Esophagus squamous epithelium (tissue), 5 donors: ENCODE measurements around the gene OR6J1. TPM values are rescaled to one million over a fixed set of nuclear protein-coding genes. Genes with fewer than 3 reads are reported as not detected.

Source experiments
- DNase-seq: peaks from one replicate; lab custom pipeline; 2025; lab: John Stamatoyannopoulos, UW
- H3K27ac ChIP-seq, 4 donors: fragments of 200-600 bp; sonication (generic); one replicate each; pipeline ENCODE4 v1.5.1; 2016 to 2019; ENCODE audit warnings: mild to moderate bottlenecking in 1 of 4
- H3K27me3 ChIP-seq, 4 donors: fragments of 200-600 bp; sonication (generic); 1 replicate in 3 of 4; 2 replicates in 1 of 4; pipeline versions ENCODE4 v1.5.1 to v1.6.0; 2017 to 2021; ENCODE audit warnings: antibody characterized with exemption in 1 of 4
- H3K36me3 ChIP-seq, 3 donors: fragments of 200-600 bp; sonication (generic); one replicate each; pipeline ENCODE4 v1.5.1; 2016 to 2019
- H3K4me1 ChIP-seq, 3 donors: fragments of 200-600 bp; sonication (generic); one replicate each; pipeline ENCODE4 v1.5.1; 2017 to 2019
- H3K4me3 ChIP-seq, 4 donors: fragments of 200-600 bp; sonication (generic); 1 replicate in 3 of 4; 2 replicates in 1 of 4; pipeline ENCODE4 v1.5.1; 2016 to 2019; ENCODE audit warnings: mild to moderate bottlenecking in 2 of 4, moderate library complexity in 1 of 4
- H3K9me3 ChIP-seq, 3 donors: fragments of 200-600 bp; sonication (generic); one replicate each; pipeline ENCODE4 v1.5.1; 2016 to 2019
- POLR2A ChIP-seq, 4 donors: fragments of 450-650 bp; IDR thresholded peaks; one replicate each; pipeline ENCODE4 v1.6.1; 2017; ENCODE audit warnings: antibody characterized with exemption in 4 of 4, mild to moderate bottlenecking in 4 of 4, moderate library complexity in 3 of 4
- WGBS, 2 donors: methylation state at CpG; one replicate each; pipeline ENCODE4 v1.1.5; 2018; 5-methylcytosine and 5-hydroxymethylcytosine counted together
- intact Hi-C: fragments of 100-400 bp; cut with DNase I; formaldehyde crosslinking; loops from one replicate; pipeline ENCODE4 v1.15.0; 2022
- total RNA-seq, 4 donors: library from RNA; depleted of rRNA; stranded (reverse); fragments of >200 nt; gene quantifications; one replicate each; pipeline ENCODE4 v1.1.0, GENCODE V29; 2016
- TF ChIP-seq, protein P1 (sequence below), 6 experiments: fragments of 450-650 bp in 4 of 6; fragments of 200-600 bp in 2 of 6; sonication (generic) in 2 of 6; IDR thresholded peaks; one replicate each; pipeline ENCODE4 v1.5.1; 2016 to 2019; ENCODE audit warnings: antibody characterized with exemption in 6 of 6, mild to moderate bottlenecking in 4 of 6, moderate library complexity in 4 of 6
- donor health status: DM: yes; HTN: yes; CAD: no.

OR6J1 gene
- total RNA-seq, 4 donors from 2014 or later = not detected

DNA sequence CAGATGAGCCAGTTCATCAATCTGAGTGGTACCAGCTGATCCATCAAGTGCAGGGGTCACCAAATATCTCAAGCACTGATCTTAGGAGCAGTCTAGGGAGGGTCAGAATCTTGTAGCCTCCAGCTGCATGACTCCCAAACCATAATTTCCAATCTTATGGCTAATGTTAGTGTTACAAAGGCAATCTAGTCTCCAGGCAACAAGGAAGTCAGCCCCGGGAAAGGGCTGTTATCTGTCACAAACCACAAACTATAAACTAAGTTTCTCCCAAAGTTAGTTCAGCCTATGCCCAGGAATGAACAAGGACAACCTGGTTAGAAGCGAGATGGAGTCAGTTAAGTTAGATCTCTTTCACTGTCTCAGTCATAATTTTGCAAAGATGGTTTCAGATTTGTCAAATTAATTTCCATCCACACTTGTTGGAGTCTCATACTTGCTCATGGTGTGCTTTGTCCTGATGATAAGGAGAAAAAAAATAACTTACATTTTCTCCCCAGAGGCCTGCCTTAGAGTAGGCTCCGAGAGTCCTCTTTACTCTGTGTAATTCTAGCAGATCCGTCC is 49.9 kb downstream of the OR6J1 start:
- Histone ChIP-seq H3K9me3 (no peaks in the 10 kb centered on the region), H3K4me3 (no peak overlapping the region), H3K36me3 (no peaks in the 10 kb centered on the region), H3K27ac (no peak overlapping the region), H3K27me3 (peaks cover 0 to 9% (median 0%) of the 10 kb centered on the region in 4 donors), H3K4me1 (peaks cover 8 to 26% (median 10%) of the 10 kb centered on the region in 3 donors)
- TF ChIP-seq, protein P1, sequence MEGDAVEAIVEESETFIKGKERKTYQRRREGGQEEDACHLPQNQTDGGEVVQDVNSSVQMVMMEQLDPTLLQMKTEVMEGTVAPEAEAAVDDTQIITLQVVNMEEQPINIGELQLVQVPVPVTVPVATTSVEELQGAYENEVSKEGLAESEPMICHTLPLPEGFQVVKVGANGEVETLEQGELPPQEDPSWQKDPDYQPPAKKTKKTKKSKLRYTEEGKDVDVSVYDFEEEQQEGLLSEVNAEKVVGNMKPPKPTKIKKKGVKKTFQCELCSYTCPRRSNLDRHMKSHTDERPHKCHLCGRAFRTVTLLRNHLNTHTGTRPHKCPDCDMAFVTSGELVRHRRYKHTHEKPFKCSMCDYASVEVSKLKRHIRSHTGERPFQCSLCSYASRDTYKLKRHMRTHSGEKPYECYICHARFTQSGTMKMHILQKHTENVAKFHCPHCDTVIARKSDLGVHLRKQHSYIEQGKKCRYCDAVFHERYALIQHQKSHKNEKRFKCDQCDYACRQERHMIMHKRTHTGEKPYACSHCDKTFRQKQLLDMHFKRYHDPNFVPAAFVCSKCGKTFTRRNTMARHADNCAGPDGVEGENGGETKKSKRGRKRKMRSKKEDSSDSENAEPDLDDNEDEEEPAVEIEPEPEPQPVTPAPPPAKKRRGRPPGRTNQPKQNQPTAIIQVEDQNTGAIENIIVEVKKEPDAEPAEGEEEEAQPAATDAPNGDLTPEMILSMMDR (IDR thresholded peaks at IDR 0.05) = no peak
- DNase-seq = no peak
- intact Hi-C loops = loop anchor here (10.0 kb wide), 1 partner anchor 241 kb away; the partner anchor contains the start of gene MMP14
- 65% methylated on average over 4 of the region's 4 CpGs for WGBS, 2 donors

DNA sequence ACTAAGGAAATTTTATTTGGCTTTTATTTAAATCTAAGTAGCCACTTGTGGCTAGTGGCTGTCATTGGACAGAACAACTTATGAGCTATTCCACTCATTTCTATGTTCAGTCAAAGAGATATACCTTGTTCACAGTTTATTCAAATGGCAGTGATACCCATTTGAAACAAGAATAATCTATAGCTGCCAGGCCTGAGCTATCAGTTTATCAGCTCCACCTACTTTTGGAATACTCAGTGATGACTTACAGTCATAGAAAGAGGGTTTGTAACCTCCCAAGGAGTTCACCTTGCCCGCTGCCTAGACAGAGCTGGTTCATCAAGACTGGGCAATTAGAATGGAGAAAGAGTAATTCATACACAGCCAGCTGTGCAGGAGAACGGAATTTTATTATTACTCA is 50.6 kb downstream of the OR6J1 start:
- no peak overlapping the region for H3K27ac ChIP-seq
- no peaks in the 10 kb centered on the region for H3K9me3 ChIP-seq
- peaks cover 6 to 20% (median 7%) of the 10 kb centered on the region in 3 donors for H3K4me1 ChIP-seq
- no peak for DNase-seq
- WGBS, 2 donors = 69 to 74% methylated on average over 2 of the region's 2 CpGs
- TF ChIP-seq, protein P1 (IDR thresholded peaks at IDR 0.05) = no peak
- no peak for TF ChIP-seq POLR2A (IDR thresholded peaks at IDR 0.05)
- peaks cover 0 to 9% (median 0%) of the 10 kb centered on the region in 4 donors for H3K27me3 ChIP-seq
- no peak overlapping the region for H3K4me3 ChIP-seq
- intact Hi-C loops = loop anchor here (10.0 kb wide), 1 partner anchor 241 kb away; the partner anchor contains the start of gene MMP14
- no peaks in the 10 kb centered on the region for H3K36me3 ChIP-seq

DNA sequence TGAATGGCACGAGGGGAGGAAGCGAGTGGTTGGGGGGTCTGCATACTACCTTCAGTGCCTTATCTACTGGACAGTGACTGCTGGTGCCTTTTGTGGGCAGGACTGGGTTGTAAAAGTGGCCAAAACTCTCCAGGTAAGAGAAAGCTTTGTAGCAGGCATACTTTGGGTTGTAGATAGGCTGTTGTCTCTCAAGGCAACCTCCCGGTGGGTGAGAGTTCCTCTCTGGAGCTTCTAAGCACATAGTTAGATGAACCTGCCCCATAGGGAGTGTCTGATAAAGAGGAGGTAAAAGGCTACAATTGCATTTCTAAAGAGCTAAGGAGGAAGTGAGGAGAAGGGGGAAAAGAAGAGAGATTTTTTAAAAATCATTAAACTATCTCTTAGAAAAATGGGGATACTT is 51.0 kb downstream of the OR6J1 start:
- H3K9me3 ChIP-seq = no peaks in the 10 kb centered on the region
- no peak overlapping the region for H3K27ac ChIP-seq
- 66 to 72% methylated on average over 3 of the region's 3 CpGs for WGBS, 2 donors
- no peak for DNase-seq
- peaks cover 9 to 24% (median 10%) of the 10 kb centered on the region in 3 donors for H3K4me1 ChIP-seq
- no peak for TF ChIP-seq POLR2A (IDR thresholded peaks at IDR 0.05)
- TF ChIP-seq, protein P1 (IDR thresholded peaks at IDR 0.05) = no peak
- intact Hi-C loops = loop anchor here (10.0 kb wide), 1 partner anchor 242 kb away; the partner anchor contains the start of gene MMP14
- no peaks in the 10 kb centered on the region for H3K36me3 ChIP-seq
- no peak overlapping the region for H3K4me3 ChIP-seq
- peaks cover 0 to 9% (median 0%) of the 10 kb centered on the region in 4 donors for H3K27me3 ChIP-seq

DNA sequence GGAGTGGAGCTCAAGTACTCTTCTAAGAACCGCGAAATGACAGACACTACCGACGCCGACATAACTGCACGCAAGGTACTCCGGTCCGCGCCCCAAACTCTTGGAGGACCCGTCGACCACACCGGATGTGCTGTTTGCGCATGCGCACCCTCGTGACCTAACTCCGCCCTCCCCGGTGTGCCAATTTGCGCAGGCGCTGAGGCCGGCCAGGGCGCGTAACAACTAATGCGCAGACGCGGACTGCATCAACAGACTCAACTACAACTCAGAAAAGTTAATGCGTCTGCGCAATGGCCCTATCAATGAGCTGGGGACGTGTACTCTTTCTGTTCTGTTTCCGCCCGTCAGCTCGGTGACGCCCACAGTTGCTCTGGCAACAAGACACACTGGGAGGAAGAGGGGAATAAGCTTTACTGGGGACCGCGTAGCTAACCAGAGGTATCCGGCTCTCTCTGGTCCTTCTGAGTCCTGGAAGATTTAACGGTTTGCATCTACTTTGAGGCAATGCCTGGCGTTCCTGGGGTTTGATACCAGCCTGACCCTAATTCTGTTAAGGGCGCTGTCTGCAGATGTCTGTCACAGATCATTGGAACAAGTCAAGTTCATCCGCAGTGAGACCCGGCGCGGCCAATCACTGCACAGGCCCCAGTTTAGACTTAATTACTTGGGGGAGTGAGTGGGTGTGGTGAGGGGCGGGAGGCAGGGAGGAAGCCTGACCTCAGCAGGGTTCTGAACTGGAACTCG is 54.9 kb downstream of the OR6J1 start, which contains the start of gene DAD1:
TSS of gene DAD1 (minus strand) at position 129 of the 744 bp plus-strand sequence. CDS start at position 62, 67 bp downstream.
- Histone ChIP-seq H3K9me3 (no peaks in the 10 kb centered on the region), H3K36me3 (no peaks in the 10 kb centered on the region), H3K27me3 (peaks cover 0 to 9% (median 0%) of the 10 kb centered on the region in 4 donors), H3K4me1 (peaks cover 21 to 55% (median 30%) of the 10 kb centered on the region in 3 donors), H3K27ac (peak within 1 kb of the TSS; percentile 89 to 97 (median 96)), H3K4me3 (peak within 1 kb of the TSS; percentile 78 to 94 (median 84))
- 0 to 1% methylated on average over 25 to 37 of the region's 44 CpGs for WGBS, 2 donors
- intact Hi-C loops = no loop called here
- TF ChIP-seq, protein P1 (IDR thresholded peaks at IDR 0.05) = peak in 1 of 6 experiments; percentile 43
- peak in 3 of 4 donors; percentile 68 to 94 (median 86) for TF ChIP-seq POLR2A (IDR thresholded peaks at IDR 0.05)
- DNase-seq = peak; percentile 97
